T-helper 22 cell (primary cell): ENCODE results near the gene KCNK17.

ENCODE experiments used
- DNase-seq: peaks from one replicate; pipeline ENCODE4 v3.0.0-alpha.2; 2020; ENCODE audit warnings: low read depth

Gene KCNK17, protein sequence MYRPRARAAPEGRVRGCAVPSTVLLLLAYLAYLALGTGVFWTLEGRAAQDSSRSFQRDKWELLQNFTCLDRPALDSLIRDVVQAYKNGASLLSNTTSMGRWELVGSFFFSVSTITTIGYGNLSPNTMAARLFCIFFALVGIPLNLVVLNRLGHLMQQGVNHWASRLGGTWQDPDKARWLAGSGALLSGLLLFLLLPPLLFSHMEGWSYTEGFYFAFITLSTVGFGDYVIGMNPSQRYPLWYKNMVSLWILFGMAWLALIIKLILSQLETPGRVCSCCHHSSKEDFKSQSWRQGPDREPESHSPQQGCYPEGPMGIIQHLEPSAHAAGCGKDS

GRCh38 chr6:39314273-39314795 lies at the start of gene KCNK17:
Gene KCNK17 (minus strand): TSS chr6:39314419. CDS start chr6:39314320, 99 bp downstream.
- DNase-seq = no peak

DNA sequence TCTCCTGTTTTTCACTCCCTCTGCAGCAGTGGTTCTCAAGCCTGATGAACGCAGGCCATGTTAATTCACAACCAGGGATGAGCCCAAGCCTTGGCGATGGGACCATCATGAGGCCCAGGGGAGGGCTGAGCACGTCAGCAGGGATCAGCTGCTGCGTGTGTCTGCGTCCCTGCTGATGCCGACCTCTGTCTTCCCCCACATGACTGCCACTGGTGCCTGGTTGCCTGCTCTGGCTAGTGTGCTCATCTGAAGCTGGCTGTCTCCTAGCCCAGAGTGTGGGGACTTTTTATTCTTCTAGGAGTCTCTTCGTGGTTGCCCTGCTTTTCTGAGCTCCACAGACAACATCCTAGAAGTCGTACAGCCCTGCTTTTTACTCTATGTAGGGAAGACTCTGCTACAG lies 49.1 kb upstream of the KCNK17 start:
- DNase-seq = no peak

GRCh38 chr6:39362487-39362865 lies 48.3 kb upstream of the KCNK17 start:
- no peak for DNase-seq

DNA sequence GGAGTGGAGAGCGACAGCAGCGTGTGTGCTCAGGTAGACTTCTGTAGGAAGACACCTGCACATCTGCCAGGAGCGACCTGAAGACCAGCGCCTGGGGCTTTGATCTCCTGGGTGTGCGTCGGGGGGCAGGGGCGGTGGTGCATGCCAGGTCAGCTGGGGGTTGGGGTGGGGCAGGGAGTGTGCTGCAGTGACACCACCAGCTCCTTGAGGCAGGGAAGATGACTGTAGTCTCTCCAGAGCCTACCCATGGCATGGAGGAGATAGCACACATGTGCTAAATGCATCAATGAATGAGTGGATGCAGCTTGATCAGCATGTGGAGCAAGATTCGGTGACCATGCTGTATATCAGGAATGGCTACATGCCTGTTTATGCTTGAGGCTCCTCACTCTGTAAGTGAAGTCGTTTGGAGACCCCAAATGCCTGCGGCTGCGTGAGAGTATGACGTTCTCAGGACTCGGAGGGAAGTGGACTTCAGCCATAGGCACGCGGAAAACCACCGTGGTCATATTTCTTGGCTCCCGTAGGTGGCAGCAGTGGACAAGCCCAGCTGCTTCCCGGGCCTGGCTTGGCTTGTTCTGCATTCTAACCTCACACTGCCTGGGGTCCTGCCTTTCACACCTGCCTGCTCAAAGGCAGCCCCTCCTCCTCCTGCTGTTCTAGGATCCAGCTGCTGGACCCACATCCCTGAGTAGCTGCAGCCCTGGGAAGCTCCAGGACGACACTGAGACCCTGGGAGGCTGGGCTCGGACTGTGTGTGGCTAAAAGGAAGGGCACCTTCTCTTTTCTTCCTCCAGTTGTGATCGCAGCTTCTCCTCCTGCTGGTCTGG lies 47.7 kb upstream of the KCNK17 start:
- no peak for DNase-seq

DNA sequence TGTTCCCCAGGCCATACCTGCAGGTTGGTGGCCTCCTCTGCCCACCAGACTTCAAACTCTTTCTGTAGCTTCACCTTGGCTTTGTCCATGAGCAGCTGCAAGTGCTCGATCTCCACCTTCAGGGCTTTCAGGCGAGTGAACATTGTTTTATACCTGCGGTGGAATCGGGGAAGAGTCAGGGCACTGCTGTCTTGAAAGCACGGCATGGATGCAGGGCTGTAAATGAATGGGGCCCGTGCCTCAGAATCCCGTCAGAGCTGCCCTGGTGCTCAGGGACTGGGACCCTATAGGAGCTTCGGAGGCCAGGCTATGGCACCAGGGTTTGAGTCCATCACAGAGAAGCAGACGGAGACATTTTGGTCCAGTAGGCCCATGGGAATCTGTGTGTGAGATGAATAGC lies 46.2 kb upstream of the KCNK17 start:
- DNase-seq = no peak

GRCh38 chr6:39357998-39358686 lies 43.9 kb upstream of the KCNK17 start:
- no peak for DNase-seq

- no peak for DNase-seq
Measured at GRCh38 chr6:39353698-39354315, 39.6 kb upstream of the KCNK17 start.

DNA sequence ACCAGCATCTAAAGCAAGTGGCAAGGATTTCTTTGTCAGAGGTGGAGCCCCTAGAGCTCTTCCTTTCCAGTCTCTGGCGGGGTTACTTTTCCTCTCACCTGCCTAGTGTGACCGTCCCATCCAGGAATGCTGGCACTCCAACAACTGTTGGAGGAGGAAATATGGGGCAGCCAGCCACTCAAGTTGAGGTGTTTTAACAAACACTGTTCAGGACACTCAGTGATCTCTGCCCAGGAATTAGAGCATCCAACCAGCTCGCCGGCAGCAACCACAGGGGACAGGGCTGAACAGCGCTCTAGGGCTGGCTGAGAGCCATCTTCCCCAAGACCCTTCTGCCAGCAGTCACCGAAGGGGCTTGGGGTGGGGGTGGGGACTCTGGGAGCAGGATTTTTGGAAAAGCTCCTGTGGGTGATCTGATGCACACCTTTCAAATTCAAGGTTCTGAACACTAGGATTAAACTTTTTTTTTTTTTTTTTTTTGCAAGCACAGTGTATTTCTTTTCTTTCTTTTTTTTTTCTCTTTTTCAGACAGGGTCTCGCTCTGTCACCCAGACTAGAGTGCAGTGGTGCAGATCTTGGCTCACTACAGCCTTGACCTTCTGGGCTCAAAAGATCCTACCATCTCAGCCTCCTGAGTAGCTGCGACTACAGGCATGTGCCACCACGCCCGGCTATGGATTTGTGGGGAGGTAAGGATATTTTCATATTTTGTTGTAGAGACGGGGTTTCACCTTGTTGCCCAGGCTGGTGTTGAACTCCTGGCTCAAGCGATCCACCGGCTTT lies 36.7 kb upstream of the KCNK17 start:
- DNase-seq = no peak

DNA sequence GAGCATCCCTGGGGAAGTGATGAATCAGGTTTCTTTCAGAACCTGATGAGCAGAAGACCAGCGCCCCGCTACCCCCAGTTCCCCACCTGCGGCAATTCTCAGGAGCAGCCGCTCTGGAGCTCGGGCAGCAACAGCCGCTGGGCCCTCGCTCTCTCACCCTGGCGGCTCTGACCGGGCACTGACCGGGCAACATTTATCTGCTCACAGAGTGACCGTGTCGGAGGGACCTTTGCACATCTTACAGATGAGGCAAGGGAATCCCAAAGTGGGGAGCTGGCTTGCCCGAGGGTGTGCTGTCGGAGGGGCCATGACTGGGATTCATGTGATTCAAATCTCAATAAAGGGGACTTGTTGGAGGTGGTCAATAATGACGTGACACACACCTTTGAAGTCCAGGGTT lies 34.5 kb upstream of the KCNK17 start:
- no peak for DNase-seq

DNA sequence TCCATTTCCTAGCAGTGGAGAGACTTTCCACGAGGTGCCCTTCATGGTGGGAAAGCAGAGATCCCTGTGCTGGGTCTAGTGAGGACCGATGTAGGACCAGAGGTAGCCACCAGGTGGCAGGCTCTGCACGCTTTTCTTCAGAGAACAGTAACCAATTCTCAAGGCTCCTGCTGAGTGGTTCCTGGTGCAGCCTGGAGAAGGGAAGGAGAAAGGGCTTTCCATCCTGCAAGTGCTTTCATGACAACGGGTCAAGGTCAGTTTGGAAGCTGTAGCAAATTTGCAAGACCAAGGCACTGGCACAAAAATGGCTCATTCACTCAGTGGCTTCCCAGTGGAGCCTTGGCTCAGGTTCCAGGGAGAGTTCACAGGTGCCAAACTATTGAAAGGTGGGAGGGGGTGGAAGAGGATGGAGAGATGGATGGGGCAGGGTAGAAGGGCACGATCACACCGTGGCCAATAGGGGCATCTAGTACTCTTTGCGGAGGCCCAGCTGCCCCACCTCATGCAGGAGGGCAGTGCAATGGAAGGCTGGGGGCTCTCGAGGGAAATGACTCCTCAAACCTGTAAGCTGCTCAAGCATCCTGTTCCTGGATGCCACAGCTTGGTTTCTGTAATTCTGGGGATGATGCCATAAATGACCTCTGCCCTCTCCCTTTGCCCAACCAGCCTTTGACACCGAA lies 33.8 kb upstream of the KCNK17 start:
- DNase-seq = no peak

DNA sequence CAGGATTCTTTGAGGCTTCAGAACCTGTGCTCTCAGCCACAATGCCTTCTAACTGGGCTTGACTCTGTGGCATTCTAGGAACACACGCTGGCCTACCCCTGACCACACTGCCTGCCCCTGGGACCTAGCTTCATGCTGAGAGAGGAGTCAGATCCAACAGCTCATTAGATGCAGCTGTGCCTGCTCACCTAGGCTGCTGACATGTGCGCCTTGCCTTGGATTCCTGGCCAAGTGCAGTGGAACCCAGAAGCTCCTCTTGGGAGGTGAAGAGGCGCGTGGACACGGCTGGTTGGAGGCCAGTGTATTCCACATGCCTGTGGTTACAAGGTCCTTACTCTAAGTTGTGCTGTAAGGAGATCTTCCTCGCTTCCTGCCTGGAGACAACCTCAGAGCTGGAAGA lies 33.0 kb upstream of the KCNK17 start:
- no peak for DNase-seq

GRCh38 chr6:39344821-39345280 lies 30.6 kb upstream of the KCNK17 start:
- DNase-seq = no peak

- no peak for DNase-seq
Measured at GRCh38 chr6:39343396-39343870, 29.2 kb upstream of the KCNK17 start.

DNA sequence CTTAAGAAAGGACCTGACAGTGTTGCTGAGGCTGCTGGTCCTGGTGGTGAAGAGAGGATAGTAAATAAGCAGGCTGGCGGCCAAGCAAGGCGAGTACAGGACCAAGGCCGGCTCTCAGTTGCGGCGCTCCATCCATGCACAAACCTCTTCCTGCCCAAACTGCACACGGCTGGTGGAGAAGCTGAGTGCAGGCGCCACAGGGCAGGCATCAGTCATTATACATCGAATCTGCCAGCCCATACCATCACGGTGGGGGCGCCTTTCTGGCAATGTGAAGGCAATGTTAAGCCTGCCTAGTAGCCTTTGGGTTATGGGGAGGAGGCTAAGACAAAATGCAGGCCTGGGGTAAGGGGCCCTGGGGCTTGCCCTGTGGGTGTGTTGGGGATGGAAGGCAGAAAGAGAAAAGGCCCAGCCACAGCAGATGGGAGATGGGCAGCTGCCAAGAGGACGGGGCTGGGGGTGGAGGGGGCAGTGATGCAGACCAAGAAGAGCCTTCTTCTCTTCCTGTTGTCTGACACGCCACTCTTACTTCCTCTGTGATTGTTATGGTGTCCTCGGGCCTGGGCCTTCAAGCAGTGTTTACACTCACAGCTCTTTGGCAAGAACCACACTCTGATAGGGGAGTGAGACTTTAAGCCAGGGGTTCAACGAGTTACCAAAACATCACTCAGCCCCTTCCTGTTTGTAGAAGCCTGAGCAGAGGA lies 28.6 kb upstream of the KCNK17 start:
- no peak for DNase-seq

DNA sequence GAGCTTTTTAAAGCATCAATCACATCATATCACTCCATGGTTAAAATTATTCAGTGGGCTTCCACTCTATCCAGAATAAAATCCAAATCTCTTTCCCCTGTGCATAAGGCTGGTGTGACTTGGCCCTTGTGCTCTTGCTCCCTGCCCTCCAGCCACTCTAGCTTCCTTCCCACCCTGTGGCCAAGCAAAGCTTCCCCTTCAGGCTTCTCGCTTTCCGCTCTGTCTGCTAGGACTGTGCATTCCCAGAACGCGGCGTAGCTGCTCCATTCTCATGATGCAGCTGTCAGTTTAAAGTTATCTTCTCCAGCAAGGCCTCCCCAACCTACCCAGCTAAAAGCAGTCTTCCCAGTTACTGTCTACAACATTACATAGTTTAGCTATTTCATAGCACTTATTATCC lies 27.7 kb upstream of the KCNK17 start:
- no peak for DNase-seq

GRCh38 chr6:39341352-39341751 lies 27.1 kb upstream of the KCNK17 start:
- no peak for DNase-seq

DNA sequence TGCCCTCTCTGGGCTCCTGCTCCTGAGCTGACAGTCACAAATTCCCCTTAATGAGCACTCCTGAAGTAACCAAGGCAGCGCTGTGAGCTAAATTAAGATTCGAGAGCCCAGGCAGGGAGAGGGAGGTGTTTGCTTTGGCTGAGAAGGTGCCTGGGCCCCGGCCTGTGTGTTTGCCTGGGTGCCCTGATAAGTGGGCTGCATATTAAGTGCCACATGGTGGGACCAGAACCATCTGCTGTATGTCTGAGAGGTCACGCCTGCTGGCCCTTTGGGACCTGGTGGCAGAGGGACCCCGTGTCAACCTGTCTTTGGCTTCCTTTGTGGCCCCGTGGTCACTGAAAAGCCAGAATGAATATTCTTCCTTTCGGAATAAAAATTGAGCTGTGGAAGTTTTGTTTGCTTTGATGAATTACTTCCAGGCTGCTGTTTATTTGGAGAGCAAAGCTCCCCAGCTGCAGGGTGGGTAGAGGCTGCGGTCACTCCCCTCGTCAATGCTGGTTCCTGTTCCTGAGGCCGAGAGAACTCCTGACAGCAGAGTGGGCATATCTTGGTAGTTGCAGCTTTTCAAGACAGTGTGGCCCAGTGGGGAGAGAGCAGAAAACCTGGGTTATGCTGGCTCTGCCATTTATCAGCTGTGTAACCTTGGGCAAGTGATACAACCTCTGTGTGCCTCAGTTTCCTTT lies 25.8 kb upstream of the KCNK17 start:
- DNase-seq = no peak

DNA sequence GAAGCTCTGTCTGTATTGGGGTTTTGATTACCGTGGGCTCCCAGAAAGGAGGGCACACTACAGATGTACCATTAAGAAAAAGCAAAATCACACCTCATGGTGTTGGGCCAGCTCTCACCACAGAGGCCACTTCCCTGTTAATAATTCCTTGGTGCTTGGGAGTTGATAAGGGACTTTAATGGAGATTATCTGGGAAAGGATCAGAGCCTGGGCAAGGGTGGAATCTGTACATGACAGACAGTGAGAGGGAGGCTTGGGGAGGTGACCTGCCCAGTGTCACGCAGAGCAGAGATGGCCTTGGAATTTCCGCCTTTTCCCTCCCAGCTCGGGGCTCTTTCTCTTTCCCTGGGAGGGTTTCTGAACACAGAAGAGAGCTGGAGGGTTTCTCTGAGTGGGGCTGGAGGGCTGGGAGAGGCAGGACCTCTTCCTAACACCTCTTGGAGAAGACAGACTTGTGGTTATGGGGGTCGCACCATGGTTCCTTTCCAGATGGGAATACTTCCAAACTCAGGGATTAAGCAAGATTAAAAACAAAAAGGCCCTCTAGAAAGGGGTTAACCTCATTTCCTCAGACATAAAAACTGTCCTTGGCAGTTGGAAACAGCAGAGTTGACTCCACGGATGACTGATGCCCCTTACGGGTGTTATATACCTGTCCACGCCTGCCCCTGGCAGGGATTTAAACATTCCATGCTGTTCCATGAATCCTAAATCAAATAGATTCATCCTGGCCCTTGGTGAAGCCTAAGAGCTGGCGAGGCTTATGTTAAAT lies 25.1 kb upstream of the KCNK17 start:
- DNase-seq = no peak

DNA sequence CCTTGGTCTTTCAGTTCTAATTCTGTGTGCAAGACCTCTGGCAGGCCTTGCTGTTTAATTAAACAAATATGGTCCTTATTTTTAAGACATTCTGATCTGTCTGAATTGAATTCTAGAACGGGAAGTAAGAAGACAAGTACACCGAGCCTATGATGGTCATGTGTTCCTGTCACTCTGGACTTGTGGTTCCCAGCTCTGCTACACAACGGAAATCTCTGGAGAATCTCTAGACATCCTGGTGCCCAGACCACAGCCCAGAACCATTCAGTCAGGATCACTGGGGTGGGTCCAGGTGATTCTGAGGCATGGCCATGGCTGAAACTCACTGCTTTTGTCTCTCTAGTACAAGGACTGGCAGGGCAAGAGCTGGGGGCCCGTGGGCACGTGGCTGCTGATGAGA lies 24.2 kb upstream of the KCNK17 start:
- DNase-seq = no peak
